Kidney (tissue), 14 donors: ENCODE data around the gene TAGAP. TPM values are rescaled to one million over a fixed set of nuclear protein-coding genes. Genes with fewer than 3 reads are reported as not detected.
"Not testable (repeated sequence)": the region's sequence is repeated elsewhere in the genome, so short reads cannot be mapped to it uniquely, and the experiment has no call there.

Experiments
- DNase-seq, 5 donors: peaks; one replicate each; pipeline ENCODE4 v3.0.0-alpha.2; 2013 to 2020
- FAIRE-seq: peaks from 2 replicates; lab custom pipeline; 2012; peaks lifted over from hg19 to GRCh38; lab: Jason Lieb, UNC
- H3K27ac ChIP-seq, 2 donors: one replicate each; pipeline ENCODE4 v1.7.0; 2013; ENCODE audit warnings: low read depth in 2 of 2, low read length in 2 of 2, inconsistent platforms in 1 of 2
- H3K27me3 ChIP-seq: one replicate; pipeline ENCODE4 v1.7.1; 2013; ENCODE audit warnings: low read length, inconsistent platforms; ENCODE audit not compliant: control insufficient read depth, insufficient read depth
- H3K36me3 ChIP-seq, 3 donors: one replicate each; pipeline versions ENCODE4 v1.7.0 to v1.7.1; 2013; ENCODE audit warnings: low read length in 3 of 3, control low read depth in 1 of 3, inconsistent platforms in 1 of 3; ENCODE audit not compliant: insufficient read depth in 3 of 3, control insufficient read depth in 2 of 3
- H3K4me1 ChIP-seq, 3 donors: one replicate each; pipeline versions ENCODE4 v1.7.0 to v1.7.1; 2013; ENCODE audit warnings: low read length in 3 of 3, inconsistent platforms in 1 of 3, low read depth in 1 of 3; ENCODE audit not compliant: control insufficient read depth in 2 of 3, insufficient read depth in 2 of 3
- H3K4me3 ChIP-seq, 3 donors: one replicate each; pipeline versions ENCODE4 v1.7.0 to v1.8.1; 2013; ENCODE audit warnings: low read length in 3 of 3, control low read depth in 1 of 3, inconsistent platforms in 1 of 3
- H3K9ac ChIP-seq, 3 donors: one replicate each; pipeline versions ENCODE4 v1.7.0 to v1.7.1; 2013; ENCODE audit warnings: low read length in 3 of 3, control low read depth in 1 of 3, inconsistent platforms in 1 of 3
- H3K9me3 ChIP-seq, 3 donors: one replicate each; pipeline versions ENCODE4 v1.7.0 to v1.7.1; 2013; ENCODE audit warnings: low read length in 3 of 3, control low read depth in 1 of 3, inconsistent platforms in 1 of 3; ENCODE audit not compliant: control insufficient read depth in 2 of 3, insufficient read depth in 1 of 3
- CTCF ChIP-seq: IDR thresholded peaks from 3 replicates; pipeline ENCODE4 v1.5.1; 2012; ENCODE audit warnings: mild to moderate bottlenecking, moderate library complexity, borderline replicate concordance; ENCODE audit not compliant: insufficient read depth; ENCODE audit errors: extremely low read depth
- intact Hi-C: fragments of 100-400 bp; cut with DNase I; formaldehyde crosslinking; loops from one replicate; pipeline ENCODE4 v1.11.1; 2022
- polyA plus RNA-seq: library from polyadenylated mRNA; stranded (reverse); fragments of 350-450 nt; fragmentation: Illumina TruSeq; extraction: RNeasy Lipid Tissue Mini Kit (QIAGEN cat#74804); gene quantifications from one replicate; pipeline ENCODE4 v1.2.3, GENCODE V29; 2014; ENCODE audit warnings: low read depth, low replicate concordance; ENCODE audit not compliant: insufficient read depth
- total RNA-seq: library from RNA; stranded (reverse); fragmentation: NEBNext Ultra II Directional; extraction: Animal tissue kit (Norgen Biotek cat#: 25700); gene quantifications from one replicate; pipeline ENCODE4 v1.2.1, GENCODE V29; 2021
- donor health status: control.
- donor health status: control.
- donor health status: control.
- donor health status: control.
- donor health status: control.
- donor health status: DM: yes; HTN: yes; CAD: no.
- donor health status: Normal renal cell carcinoma (clear cell type).

Gene TAGAP
- total and polyA plus RNA-seq, 2 donors from 2014 or later = 0.45 to 8.8 TPM

GRCh38 chr6:159014406-159014805, 30.4 kb downstream of the TAGAP start:
- Histone ChIP-seq H3K27ac (no peak overlapping the region), H3K4me1 (no peaks in the 10 kb centered on the region), H3K9ac (no peak overlapping the region), H3K36me3 (no peaks in the 10 kb centered on the region), H3K27me3 (no peaks in the 10 kb centered on the region), H3K9me3 (peaks cover 0 to 6% (median 0%) of the 10 kb centered on the region in 3 donors), H3K4me3 (no peak overlapping the region)
- intact Hi-C loops = no loop called here
- TF ChIP-seq CTCF = no peak
- FAIRE-seq = no peak
- no peak for DNase-seq

- intact Hi-C loops = no loop called here
Observed at GRCh38 chr6:159013229-159013628, 31.6 kb downstream of the TAGAP start.

GRCh38 chr6:159012201-159012600, 32.6 kb downstream of the TAGAP start:
- TF ChIP-seq CTCF = no peak
- intact Hi-C loops = no loop called here
- Histone ChIP-seq H3K4me3 (no peak overlapping the region), H3K9ac (no peak overlapping the region), H3K4me1 (no peaks in the 10 kb centered on the region), H3K9me3 (peaks cover 0 to 6% (median 0%) of the 10 kb centered on the region in 3 donors), H3K36me3 (no peaks in the 10 kb centered on the region), H3K27ac (no peak overlapping the region), H3K27me3 (no peaks in the 10 kb centered on the region)
- DNase-seq (no peak), FAIRE-seq (no peak)

More at GRCh38 chr6:159013229-159013628, 31.6 kb downstream of the TAGAP start:
- peaks cover 0 to 6% (median 0%) of the 10 kb centered on the region in 3 donors for H3K9me3 ChIP-seq
- no peak overlapping the region for H3K9ac ChIP-seq
- DNase-seq (no peak), FAIRE-seq (no peak)
- H3K27ac ChIP-seq = no peak overlapping the region
- H3K36me3 ChIP-seq = no peaks in the 10 kb centered on the region
- no peaks in the 10 kb centered on the region for H3K4me1 ChIP-seq
- no peaks in the 10 kb centered on the region for H3K27me3 ChIP-seq
- no peak for TF ChIP-seq CTCF
- H3K4me3 ChIP-seq = no peak overlapping the region

- H3K4me1 ChIP-seq, H3K4me3 ChIP-seq, H3K9me3 ChIP-seq, H3K27ac ChIP-seq, H3K27me3 ChIP-seq, DNase-seq, FAIRE-seq, intact Hi-C loops, H3K9ac ChIP-seq, H3K36me3 ChIP-seq: not testable (repeated sequence)
Observed at GRCh38 chr6:159010037-159010612, 34.7 kb downstream of the TAGAP start.
